Tibial nerve (tissue), 3 donors: ENCODE results near the gene TSSK3.

ENCODE experiments used
- POLR2A ChIP-seq, 2 donors: fragments of 450-650 bp; IDR thresholded peaks; one replicate each; pipeline ENCODE4 v1.6.1; 2017; ENCODE audit warnings: antibody characterized with exemption in 2 of 2, mild to moderate bottlenecking in 2 of 2, moderate library complexity in 2 of 2
- TF ChIP-seq, protein P1 (sequence below), 5 experiments: fragments of 200-600 bp in 3 of 5; fragments of 450-650 bp in 2 of 5; sonication (generic) in 3 of 5; IDR thresholded peaks; one replicate each; pipeline ENCODE4 v1.5.1; 2016 to 2019; ENCODE audit warnings: antibody characterized with exemption in 5 of 5, mild to moderate bottlenecking in 3 of 5, moderate library complexity in 2 of 5

DNA sequence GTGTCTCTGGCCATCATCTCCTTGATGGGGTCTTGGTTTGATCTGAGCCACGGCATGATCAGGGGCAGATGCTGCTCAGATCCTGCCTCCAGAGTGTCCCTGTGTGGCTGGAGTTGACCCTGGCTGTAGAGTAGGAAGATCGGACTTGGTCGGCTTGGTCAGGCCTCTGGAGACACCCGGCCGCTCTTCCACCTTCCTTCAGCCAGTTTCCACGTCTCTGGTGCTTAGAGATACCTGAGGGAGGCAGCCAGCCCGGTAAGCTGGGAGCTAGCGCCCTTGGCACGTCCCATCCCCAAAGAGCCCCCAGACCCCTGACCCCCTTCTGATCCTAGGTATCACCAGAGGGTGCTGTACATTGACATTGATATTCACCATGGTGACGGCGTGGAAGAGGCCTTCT, 35.1 kb upstream of the TSSK3 start:
- TF ChIP-seq, protein P1, sequence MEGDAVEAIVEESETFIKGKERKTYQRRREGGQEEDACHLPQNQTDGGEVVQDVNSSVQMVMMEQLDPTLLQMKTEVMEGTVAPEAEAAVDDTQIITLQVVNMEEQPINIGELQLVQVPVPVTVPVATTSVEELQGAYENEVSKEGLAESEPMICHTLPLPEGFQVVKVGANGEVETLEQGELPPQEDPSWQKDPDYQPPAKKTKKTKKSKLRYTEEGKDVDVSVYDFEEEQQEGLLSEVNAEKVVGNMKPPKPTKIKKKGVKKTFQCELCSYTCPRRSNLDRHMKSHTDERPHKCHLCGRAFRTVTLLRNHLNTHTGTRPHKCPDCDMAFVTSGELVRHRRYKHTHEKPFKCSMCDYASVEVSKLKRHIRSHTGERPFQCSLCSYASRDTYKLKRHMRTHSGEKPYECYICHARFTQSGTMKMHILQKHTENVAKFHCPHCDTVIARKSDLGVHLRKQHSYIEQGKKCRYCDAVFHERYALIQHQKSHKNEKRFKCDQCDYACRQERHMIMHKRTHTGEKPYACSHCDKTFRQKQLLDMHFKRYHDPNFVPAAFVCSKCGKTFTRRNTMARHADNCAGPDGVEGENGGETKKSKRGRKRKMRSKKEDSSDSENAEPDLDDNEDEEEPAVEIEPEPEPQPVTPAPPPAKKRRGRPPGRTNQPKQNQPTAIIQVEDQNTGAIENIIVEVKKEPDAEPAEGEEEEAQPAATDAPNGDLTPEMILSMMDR (IDR thresholded peaks at IDR 0.05): no peak
- TF ChIP-seq POLR2A (IDR thresholded peaks at IDR 0.05): no peak
